ENCODE data around the gene PRIM2.

DNA sequence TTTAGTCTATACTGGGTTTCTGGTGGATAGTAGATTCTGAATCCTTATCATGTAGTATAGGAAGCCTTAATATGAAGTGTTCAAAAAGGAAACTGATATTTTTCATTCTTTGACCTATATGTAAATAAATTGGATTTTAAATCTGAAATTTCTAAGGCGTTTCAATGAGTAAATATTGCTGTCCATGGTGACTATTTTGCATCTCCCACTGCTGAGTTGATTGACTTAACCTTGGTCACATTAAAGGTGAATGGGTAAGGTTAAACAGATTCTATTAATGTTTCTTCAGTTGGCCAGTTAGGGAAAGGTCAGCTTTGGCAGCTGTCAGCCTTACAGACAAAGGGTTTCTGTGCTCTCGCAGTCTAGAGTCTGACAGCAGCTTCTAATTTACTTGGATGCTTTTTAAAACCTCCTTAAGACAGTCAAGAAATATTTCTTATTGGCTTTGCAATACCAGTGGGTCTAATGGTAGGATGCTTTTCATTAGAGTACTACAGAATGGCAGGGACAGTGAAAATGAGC is 24.8 kb downstream of the PRIM2 start:
- TF ChIP-seq, protein P1, sequence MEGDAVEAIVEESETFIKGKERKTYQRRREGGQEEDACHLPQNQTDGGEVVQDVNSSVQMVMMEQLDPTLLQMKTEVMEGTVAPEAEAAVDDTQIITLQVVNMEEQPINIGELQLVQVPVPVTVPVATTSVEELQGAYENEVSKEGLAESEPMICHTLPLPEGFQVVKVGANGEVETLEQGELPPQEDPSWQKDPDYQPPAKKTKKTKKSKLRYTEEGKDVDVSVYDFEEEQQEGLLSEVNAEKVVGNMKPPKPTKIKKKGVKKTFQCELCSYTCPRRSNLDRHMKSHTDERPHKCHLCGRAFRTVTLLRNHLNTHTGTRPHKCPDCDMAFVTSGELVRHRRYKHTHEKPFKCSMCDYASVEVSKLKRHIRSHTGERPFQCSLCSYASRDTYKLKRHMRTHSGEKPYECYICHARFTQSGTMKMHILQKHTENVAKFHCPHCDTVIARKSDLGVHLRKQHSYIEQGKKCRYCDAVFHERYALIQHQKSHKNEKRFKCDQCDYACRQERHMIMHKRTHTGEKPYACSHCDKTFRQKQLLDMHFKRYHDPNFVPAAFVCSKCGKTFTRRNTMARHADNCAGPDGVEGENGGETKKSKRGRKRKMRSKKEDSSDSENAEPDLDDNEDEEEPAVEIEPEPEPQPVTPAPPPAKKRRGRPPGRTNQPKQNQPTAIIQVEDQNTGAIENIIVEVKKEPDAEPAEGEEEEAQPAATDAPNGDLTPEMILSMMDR (conservative IDR thresholded peaks at IDR 0.05; ENCODE audit: low read length), result no peak
- TF ChIP-seq EZH2phosphoT487 (IDR thresholded peaks at IDR 0.05; ENCODE audit: borderline replicate concordance), result no peak
